Stimulated activated CD4-positive, alpha-beta T cell treated with anti-CD3 and anti-CD28 coated beads, TNF-alpha, amount 100 ng/mL, for 24 hours (primary cell): ENCODE data around the gene TBX10.
A peak's percentile ranks its signal among the peaks of the same experiment; 100 is the strongest.
"Not testable (repeated sequence)": the region's sequence is repeated elsewhere in the genome, so short reads cannot be mapped to it uniquely, and the experiment has no call there.

Experiments
- DNase-seq, 3 experiments: peaks; one replicate each; pipeline ENCODE4 v3.0.0-alpha.2; 2020; ENCODE audit warnings: low read depth in 3 of 3

Gene TBX10

DNA sequence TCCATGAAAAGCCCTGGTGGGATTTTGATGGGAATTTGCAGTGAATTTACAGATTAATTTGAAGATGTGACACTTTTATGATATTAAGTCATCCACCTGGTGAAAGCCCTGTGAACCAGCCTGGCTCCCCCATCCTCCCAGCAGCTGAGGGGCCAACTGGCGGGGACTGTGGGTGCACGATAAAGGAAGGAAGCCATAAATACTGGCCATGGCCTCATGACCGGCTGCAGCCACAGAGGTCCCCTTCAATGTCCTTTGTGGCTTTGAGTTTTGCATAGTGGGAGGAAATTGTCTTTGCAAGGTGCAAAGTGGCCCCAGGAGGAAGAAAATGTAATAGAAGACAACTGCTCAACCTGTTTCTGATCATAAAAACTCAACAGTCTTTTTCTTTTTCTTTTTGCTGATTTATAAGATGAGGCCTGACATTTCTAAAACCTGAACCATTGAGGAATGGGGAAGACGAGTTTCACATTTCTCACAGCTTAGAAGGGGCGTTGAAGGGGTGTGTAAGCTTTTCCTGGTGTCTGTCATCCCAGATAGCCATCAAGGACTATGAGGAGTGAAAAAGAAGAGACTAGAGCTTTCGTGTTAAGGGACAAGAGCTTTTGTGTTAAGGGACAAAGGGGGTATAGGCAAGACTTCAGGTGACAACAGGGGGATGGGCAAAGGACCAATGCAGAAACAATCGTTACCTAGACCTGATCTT lies 39.1 kb downstream of the TBX10 start:
- DNase-seq = no peak

DNA sequence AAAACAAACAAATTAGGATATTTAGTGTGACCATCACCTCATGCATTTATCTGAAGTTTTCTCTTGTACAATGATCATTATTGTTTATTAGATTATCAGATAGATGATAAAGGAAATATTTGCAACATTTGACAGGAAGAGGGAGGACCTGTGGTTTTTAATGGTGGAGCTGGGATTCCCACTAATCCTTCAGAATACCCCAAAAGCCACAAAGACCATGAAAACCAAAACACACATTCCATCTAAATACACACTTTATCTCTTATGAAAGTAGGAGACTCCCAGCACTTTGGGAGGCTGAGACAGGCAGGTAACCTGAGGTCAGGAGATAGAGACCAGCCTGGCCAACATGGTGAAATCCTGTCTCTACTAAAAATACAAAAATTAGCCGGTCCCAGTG lies 40.4 kb downstream of the TBX10 start:
- DNase-seq = no peak

DNA sequence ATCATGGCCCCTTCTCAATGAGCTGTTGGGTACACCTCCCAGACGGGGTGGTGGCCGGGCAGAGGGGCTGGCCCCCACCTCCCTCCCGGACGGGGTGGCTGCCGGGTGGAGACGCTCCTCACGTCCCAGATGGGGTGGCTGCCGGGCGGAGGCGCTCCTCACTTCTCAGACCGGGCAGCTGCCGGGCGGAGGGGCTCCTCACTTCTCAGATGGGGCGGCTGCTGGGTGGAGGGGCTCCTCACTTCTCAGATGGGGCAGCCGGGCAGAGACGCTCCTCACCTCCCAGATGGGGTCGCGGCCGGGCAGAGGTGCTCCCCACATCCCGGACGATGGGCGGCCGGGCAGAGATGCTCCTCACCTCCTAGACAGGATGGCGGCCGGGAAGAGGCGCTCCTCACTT lies 41.6 kb downstream of the TBX10 start:
- DNase-seq = not testable (repeated sequence)

GRCh38 chr11:67597458-67597857 lies 42.1 kb downstream of the TBX10 start:
- DNase-seq = not testable (repeated sequence)

DNA sequence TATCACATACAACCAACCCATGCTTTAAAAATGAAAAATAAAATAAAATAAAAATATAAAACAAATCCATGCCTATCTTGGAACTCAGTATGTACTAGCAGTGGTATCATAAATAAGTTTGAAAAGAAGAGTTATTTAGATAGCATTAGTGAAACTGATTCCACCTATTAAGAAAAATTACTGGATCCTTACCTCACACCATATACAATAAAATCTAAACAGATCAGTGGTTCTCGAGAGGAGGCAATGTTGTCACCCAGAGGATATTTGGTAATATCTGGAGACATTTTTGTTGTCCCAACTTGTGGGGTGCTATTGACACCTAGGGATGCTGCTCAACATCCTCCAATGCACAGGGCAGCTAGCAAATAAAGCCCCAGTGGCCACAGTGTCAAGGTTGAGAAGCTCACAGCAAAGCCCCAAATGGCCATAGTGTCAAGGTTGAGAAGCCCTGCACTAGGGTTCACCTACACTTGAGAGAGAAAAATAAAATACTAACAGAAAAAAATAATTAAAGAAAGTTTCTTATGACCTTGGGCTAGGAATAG lies 42.7 kb downstream of the TBX10 start:
- DNase-seq = no peak

DNA sequence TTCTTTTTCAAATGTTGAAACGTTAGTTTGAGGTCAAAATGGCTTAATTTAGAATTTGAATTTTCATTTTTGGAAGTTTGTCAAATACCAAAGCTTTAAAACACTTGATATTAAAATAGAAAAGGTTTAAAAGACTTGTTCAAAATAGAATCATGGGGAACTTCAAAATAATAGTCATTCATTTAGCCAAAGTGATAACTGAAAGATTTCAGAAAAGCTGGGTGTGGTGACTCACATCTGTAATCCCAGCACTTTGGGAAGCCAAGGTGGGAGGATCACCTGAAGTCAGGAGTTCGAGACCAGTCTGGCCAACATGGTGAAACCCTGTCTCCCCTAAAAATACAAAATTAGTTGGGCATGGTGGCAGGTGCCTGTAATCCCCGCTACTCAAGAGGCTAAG lies 45.1 kb downstream of the TBX10 start:
- no peak for DNase-seq

DNA sequence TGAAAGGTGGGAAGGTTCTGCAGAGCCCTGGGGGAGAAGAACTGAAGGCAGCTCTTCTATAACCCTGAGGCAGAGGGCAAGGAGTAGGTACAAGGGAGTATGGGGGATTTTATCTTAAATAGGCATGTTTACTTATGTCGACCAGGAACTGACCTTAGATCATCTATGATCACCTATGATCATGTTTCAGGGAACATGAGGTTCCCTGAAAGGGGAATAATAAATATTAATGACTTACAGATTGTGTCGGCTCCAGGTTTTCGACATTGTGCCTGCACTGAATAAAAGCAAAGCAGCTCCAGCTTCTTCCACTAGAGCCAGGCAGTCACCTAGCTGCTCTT lies 46.0 kb downstream of the TBX10 start:
- DNase-seq = no peak

- DNase-seq = no peak
Observed at GRCh38 chr11:67592880-67593564, 46.5 kb downstream of the TBX10 start.

DNA sequence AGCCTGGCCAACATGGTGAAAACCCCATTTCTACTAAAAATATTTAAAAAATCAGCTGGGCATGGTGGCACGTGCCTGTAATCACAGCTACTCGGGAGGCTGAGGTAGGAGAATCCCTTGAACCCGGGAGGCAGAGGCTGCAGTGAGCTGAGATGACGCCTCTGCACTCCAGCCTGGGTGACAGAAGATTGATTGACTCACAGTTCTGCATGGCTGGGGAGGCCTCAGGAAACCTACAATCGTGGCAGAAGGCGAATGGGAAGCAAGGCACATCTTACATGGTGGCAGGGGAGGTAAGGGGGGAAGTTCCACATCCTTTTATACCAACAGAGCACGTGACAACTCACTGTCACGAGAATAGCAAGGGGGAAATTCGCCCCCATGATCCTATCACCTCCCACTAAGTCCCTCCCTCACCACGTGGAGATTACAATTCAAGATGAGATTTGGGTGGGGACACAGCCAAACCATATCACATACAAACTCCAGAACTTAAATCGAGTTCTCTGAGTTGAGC lies 50.6 kb downstream of the TBX10 start:
- not testable (repeated sequence) for DNase-seq

GRCh38 chr11:67588136-67588503 lies 51.4 kb downstream of the TBX10 start:
- DNase-seq = no peak

DNA sequence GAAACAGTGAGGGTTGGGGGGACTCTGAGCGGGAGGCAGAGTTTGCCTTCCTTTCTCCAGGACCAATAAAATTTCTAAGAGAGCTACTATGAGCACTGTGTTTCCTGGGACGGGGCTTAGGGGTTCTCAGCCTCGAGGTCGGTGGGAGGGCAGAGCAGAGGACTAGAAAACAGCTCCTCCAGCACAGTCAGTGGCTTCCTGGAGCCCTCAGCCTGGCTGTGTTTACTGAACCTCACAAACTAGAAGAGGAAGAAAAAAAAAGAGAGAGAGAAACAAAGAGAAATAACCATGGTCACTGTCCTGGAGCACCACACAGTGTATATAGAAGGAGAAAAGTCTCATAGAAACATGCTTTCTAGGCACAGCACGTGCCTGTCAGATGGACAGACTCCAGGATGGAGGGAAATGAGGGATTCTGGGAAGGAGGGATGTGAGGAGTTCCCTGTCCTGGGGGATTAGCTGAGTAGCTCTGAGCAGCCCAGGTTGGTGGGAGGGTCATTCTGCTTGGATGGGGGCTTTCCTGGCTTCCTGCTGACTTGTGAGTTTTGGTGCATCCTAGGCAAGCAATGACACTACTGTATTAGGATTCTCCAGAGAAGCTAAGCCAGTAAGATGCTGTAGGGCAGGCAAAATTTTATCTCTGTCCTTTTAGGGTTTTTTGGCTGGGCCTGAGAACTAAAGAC lies 52.9 kb downstream of the TBX10 start:
- DNase-seq = no peak

GRCh38 chr11:67585911-67586310 lies 53.7 kb downstream of the TBX10 start:
- DNase-seq = no peak

GRCh38 chr11:67584881-67585873 lies 54.4 kb downstream of the TBX10 start:
- DNase-seq = no peak

GRCh38 chr11:67584205-67584880 lies 55.2 kb downstream of the TBX10 start:
- peak in 1 of 3 experiments; percentile 38 for DNase-seq

- DNase-seq = peak; percentile 66 to 85 (median 67)
Observed at GRCh38 chr11:67583247-67584204, 56.0 kb downstream of the TBX10 start, which contains the start of gene GSTP1. GSTP1 (plus strand) TSS chr11:67583812; CDS start chr11:67583844, 32 bp downstream.

DNA sequence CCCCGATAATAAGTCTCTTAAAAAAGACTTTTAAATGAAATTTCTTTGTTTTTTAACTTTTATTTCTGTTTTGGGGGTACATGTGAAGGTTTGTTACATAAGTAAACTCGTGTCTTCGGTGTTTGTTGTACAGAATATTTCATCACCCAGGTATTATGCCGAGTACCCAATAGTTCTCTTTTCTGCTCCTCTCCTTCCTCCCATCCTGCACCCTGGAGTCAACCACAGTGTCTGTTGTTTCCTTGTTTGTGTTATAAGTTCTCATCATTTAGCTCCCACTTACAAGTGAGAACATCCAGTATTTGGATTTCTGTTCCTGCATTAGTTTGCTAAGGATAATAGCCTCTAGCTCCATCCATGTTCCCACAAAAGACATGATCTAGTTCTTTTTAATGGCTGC lies 57.6 kb downstream of the TBX10 start:
- no peak for DNase-seq

DNA sequence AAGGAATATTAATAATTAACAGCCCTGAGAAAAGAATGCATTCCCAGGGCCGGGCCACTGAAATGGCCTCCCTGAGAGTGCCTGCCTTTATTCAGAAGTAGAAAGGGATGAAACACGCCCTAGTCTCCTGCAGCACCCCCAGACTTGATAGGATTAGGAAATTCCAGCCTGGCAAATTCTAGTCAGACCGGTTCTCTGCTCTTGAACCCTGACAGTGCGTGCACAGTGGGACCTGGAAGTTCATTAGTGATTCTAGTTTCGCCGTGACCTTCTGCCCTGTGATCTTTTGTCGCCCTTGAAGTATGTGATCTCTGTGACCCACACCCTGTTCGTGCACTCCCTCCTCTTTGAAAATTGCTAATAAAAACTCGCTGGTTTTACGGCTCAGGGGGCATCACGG lies 58.1 kb downstream of the TBX10 start:
- no peak for DNase-seq
